SK-N-SH (cell line): ENCODE measurements around the gene FRMD6. TPM values are rescaled to one million over a fixed set of nuclear protein-coding genes. Genes with fewer than 3 reads are reported as not detected.
"Not testable (repeated sequence)": the region's sequence is repeated elsewhere in the genome, so short reads cannot be mapped to it uniquely, and the experiment has no call there.

ENCODE experiments used
- CTCF ChIA-PET: fragments of 300-600, 350-600 bp; formaldehyde crosslinking; extraction: SDS; loops from one replicate; lab custom pipeline; 2021; lab: Yijun Ruan, JAX
- POLR2A ChIA-PET: fragments of 350-600 bp; sonication (Branson Sonifier 250); formaldehyde crosslinking; extraction: SDS; loops from one replicate; lab custom pipeline; 2020; ENCODE audit warnings: antibody characterized with exemption, inconsistent platforms; lab: Yijun Ruan, JAX
- DNase-seq: peaks from one replicate; pipeline ENCODE4 v3.0.0; 2012
- H2AFZ ChIP-seq: fragments of 200-600 bp; sonication (generic); 2 replicates; pipeline ENCODE4 v1.8.1; 2016; ENCODE audit warnings: antibody characterized with exemption, mild to moderate bottlenecking, low read depth
- H3F3A ChIP-seq: fragments of 200-600 bp; sonication (generic); replicated peaks from 2 replicates; pipeline ENCODE3; 2016; ENCODE audit warnings: antibody characterized with exemption, mild to moderate bottlenecking; ENCODE audit not compliant: insufficient read depth
- H3K27ac ChIP-seq, 2 experiments: fragments of 200-500 bp in 1 of 2; fragments of 200-600 bp in 1 of 2; sonication (Bioruptor generic) in 1 of 2; sonication (generic), shearing (Covaris generic) in 1 of 2; 2 replicates each; pipeline versions ENCODE4 v1.5.1 to v1.6.1; 2014 to 2016; ENCODE audit warnings: low read depth in 2 of 2, inconsistent platforms in 1 of 2, low read length in 1 of 2, mild to moderate bottlenecking in 1 of 2, mixed read lengths in 1 of 2
- H3K27me3 ChIP-seq: fragments of 200-600 bp; sonication (generic), shearing (Covaris generic); 2 replicates; pipeline ENCODE4 v1.6.1; 2016; ENCODE audit warnings: mixed run types; ENCODE audit not compliant: insufficient read depth
- H3K36me3 ChIP-seq, 2 experiments: fragments of 200-500 bp in 1 of 2; fragments of 200-600 bp in 1 of 2; sonication (Bioruptor generic) in 1 of 2; sonication (generic) in 1 of 2; replicated peaks in 1 of 2; 2 replicates each; pipeline versions ENCODE3 to v1.5.1; 2014 to 2016; ENCODE audit warnings: low read length in 1 of 2, mild to moderate bottlenecking in 1 of 2; ENCODE audit not compliant: insufficient read depth in 2 of 2, control insufficient read depth in 1 of 2
- H3K4me1 ChIP-seq, 2 experiments: fragments of 200-500 bp in 1 of 2; fragments of 200-600 bp in 1 of 2; sonication (Bioruptor generic) in 1 of 2; sonication (generic), shearing (Covaris generic) in 1 of 2; 2 replicates each; pipeline versions ENCODE4 v1.5.1 to v1.6.1; 2014 to 2016; ENCODE audit warnings: low read depth in 1 of 2, low read length in 1 of 2, mixed run types in 1 of 2; ENCODE audit not compliant: insufficient read depth in 2 of 2, control insufficient read depth in 1 of 2
- H3K4me2 ChIP-seq: fragments of 200-600 bp; sonication (generic), shearing (Covaris generic); 2 replicates; pipeline ENCODE4 v1.6.1; 2017; ENCODE audit warnings: mixed run types
- H3K4me3 ChIP-seq, 2 experiments: fragments of 200-500 bp in 1 of 2; fragments of 200-600 bp in 1 of 2; sonication (Bioruptor generic) in 1 of 2; sonication (generic), shearing (Covaris generic) in 1 of 2; 2 replicates each; pipeline versions ENCODE4 v1.5.1 to v1.8.1; 2014 to 2016; ENCODE audit warnings: low read depth in 2 of 2, inconsistent platforms in 1 of 2, low read length in 1 of 2, mild to moderate bottlenecking in 1 of 2, mixed read lengths in 1 of 2, moderate library complexity in 1 of 2
- H3K79me2 ChIP-seq: fragments of 200-600 bp; sonication (generic); 2 replicates; pipeline ENCODE4 v1.8.1; 2017; ENCODE audit warnings: mild to moderate bottlenecking; ENCODE audit not compliant: insufficient read depth
- H3K9ac ChIP-seq: fragments of 200-600 bp; sonication (generic); 2 replicates; pipeline ENCODE4 v1.6.1; 2017; ENCODE audit warnings: mixed run types
- H3K9me2 ChIP-seq: fragments of 200-600 bp; sonication (generic); 2 replicates; pipeline ENCODE4 v1.6.1; 2017; ENCODE audit warnings: mixed run types
- H3K9me3 ChIP-seq: fragments of 200-600 bp; sonication (generic); 2 replicates; pipeline ENCODE4 v1.6.1; 2017; ENCODE audit warnings: mixed run types, mild to moderate bottlenecking, moderate library complexity
- H4K20me1 ChIP-seq: fragments of 200-600 bp; sonication (generic); 2 replicates; pipeline ENCODE4 v1.6.1; 2017; ENCODE audit warnings: mild to moderate bottlenecking, mixed run types; ENCODE audit not compliant: insufficient read depth
- EZH2phosphoT487 ChIP-seq: fragments of 200-600 bp; sonication (generic); IDR thresholded peaks from 2 replicates; pipeline ENCODE4 v1.6.1; 2017; ENCODE audit warnings: low read depth, mixed run types, mild to moderate bottlenecking, antibody characterized with exemption, moderate library complexity, borderline replicate concordance
- FOXM1 ChIP-seq: IDR thresholded peaks from 2 replicates; pipeline ENCODE4 v1.4.0; 2012; ENCODE audit warnings: low read depth, mild to moderate bottlenecking
- NFIC ChIP-seq: IDR thresholded peaks from 2 replicates; pipeline ENCODE4 v1.4.0; 2012; ENCODE audit warnings: borderline replicate concordance
- POLR2AphosphoS5 ChIP-seq: IDR thresholded peaks from 2 replicates; pipeline ENCODE4 v1.6.1; 2012; ENCODE audit warnings: low read depth, low read length
- RCOR1 ChIP-seq: fragments of 150-350 bp; IDR thresholded peaks from 2 replicates; pipeline ENCODE4 v1.6.1; 2017; ENCODE audit warnings: antibody characterized with exemption, low read length
- REST ChIP-seq: IDR thresholded peaks from 2 replicates; pipeline ENCODE4 v1.6.1; 2012; ENCODE audit warnings: mild to moderate bottlenecking, low read depth, low read length, moderate library complexity
- SMC3 ChIP-seq: IDR thresholded peaks from 2 replicates; pipeline ENCODE4 v1.6.1; 2012; ENCODE audit warnings: low read depth, low read length, improper control_type of control experiment
- TCF12 ChIP-seq: IDR thresholded peaks from 2 replicates; pipeline ENCODE4 v1.4.0; 2012
- TEAD4 ChIP-seq: IDR thresholded peaks from 2 replicates; pipeline ENCODE4 v1.4.0; 2012; ENCODE audit warnings: mild to moderate bottlenecking, borderline replicate concordance; ENCODE audit not compliant: insufficient read depth
- USF1 ChIP-seq: IDR thresholded peaks from 2 replicates; pipeline ENCODE4 v1.4.0; 2012; ENCODE audit warnings: low read depth, borderline replicate concordance
- USF2 ChIP-seq: fragments of 150-350 bp; IDR thresholded peaks from 2 replicates; pipeline ENCODE4 v1.6.1; 2017; ENCODE audit warnings: antibody characterized with exemption, low read length, low read depth, borderline replicate concordance
- YY1 ChIP-seq: IDR thresholded peaks from 2 replicates; pipeline ENCODE4 v1.4.0; 2012; ENCODE audit warnings: low read depth, mild to moderate bottlenecking
- ZBTB33 ChIP-seq: IDR thresholded peaks from 2 replicates; pipeline ENCODE4 v1.4.0; 2012; ENCODE audit warnings: low read depth, borderline replicate concordance
- WGBS: methylation state at CpG from one replicate; pipeline ENCODE4 v1.1.6; 2017; ENCODE audit warnings: low lambda C conversion rate; 5-methylcytosine and 5-hydroxymethylcytosine counted together
- polyA plus RNA-seq, 3 experiments: library from polyadenylated mRNA; depleted of rRNA; stranded (reverse); fragments of >200 nt; gene quantifications; 2 replicates each; pipeline ENCODE4 v1.2.3, GENCODE V29; 2012
- TF ChIP-seq, protein P1 (sequence below): fragments of 200-600 bp; sonication (generic); IDR thresholded peaks from 2 replicates; pipeline ENCODE4 v1.6.1; 2017; ENCODE audit warnings: antibody characterized with exemption, mild to moderate bottlenecking, moderate library complexity

FRMD6 gene
- polyA plus RNA-seq, 1 of the 3 experiments (the other 2 are of a cell fraction): 147 TPM

- no peaks in the 10 kb centered on the region for H3K9me2 ChIP-seq
- no peaks in the 10 kb centered on the region for H3K79me2 ChIP-seq
- TF ChIP-seq NFIC (no peak), SMC3 (no peak), RCOR1 (no peak), ZBTB33 (no peak), USF2 (no peak), TCF12 (no peak), EZH2phosphoT487 (no peak), YY1 (no peak), REST (no peak), POLR2AphosphoS5 (no peak), FOXM1 (no peak), USF1 (no peak), TEAD4 (no peak)
- TF ChIP-seq, protein P1, sequence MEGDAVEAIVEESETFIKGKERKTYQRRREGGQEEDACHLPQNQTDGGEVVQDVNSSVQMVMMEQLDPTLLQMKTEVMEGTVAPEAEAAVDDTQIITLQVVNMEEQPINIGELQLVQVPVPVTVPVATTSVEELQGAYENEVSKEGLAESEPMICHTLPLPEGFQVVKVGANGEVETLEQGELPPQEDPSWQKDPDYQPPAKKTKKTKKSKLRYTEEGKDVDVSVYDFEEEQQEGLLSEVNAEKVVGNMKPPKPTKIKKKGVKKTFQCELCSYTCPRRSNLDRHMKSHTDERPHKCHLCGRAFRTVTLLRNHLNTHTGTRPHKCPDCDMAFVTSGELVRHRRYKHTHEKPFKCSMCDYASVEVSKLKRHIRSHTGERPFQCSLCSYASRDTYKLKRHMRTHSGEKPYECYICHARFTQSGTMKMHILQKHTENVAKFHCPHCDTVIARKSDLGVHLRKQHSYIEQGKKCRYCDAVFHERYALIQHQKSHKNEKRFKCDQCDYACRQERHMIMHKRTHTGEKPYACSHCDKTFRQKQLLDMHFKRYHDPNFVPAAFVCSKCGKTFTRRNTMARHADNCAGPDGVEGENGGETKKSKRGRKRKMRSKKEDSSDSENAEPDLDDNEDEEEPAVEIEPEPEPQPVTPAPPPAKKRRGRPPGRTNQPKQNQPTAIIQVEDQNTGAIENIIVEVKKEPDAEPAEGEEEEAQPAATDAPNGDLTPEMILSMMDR: no peak
- no peak overlapping the region for H3K9ac ChIP-seq
- H3F3A ChIP-seq: no peaks in the 10 kb centered on the region
- no peak overlapping the region for H3K27ac ChIP-seq
- no peaks in the 10 kb centered on the region for H3K9me3 ChIP-seq
- no peak overlapping the region for H2AFZ ChIP-seq
- no peak for DNase-seq
- ChIA-PET CTCF (no interaction called here), POLR2A (no interaction called here)
- no peaks in the 10 kb centered on the region for H3K27me3 ChIP-seq
- no peaks in the 10 kb centered on the region for H4K20me1 ChIP-seq
- whole genome bisulfite sequencing: no CpG with 5 or more reads among the region's 18 CpGs
- H3K4me1 ChIP-seq: no peaks in the 10 kb centered on the region
- H3K4me3 ChIP-seq: no peak overlapping the region
- H3K4me2 ChIP-seq: no peak overlapping the region
- H3K36me3 ChIP-seq: no peaks in the 10 kb centered on the region
Measured at GRCh38 chr14:51759950-51760349, 108.2 kb downstream of the FRMD6 start.

DNA sequence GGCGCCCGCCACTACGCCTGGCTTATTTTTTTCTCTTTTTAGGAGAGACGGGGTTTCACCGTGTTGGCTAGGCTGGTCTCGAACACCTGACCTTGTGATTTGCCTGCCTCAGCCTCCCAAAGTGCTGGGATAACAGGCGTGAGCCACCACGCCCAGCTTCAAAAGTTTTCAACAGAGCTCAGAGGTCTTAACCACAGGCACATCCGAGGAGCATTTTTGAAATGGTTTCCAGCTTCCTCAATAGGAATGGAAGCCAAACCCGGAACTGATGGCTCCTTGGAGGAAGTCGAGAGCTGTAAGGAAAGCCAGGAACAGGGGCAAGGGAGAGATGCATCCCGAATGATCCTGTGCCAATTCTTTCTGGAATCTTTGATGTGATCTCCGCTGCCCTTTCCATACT lies 114.0 kb downstream of the FRMD6 start:
- H3K4me1 ChIP-seq, H4K20me1 ChIP-seq, H3K9me2 ChIP-seq, H3K4me2 ChIP-seq, H3K79me2 ChIP-seq, DNase-seq, H3K36me3 ChIP-seq, H3K9me3 ChIP-seq, H3F3A ChIP-seq, POLR2A ChIA-PET, H2AFZ ChIP-seq, H3K4me3 ChIP-seq, H3K27ac ChIP-seq, H3K9ac ChIP-seq, H3K27me3 ChIP-seq: not testable (repeated sequence)
- CTCF ChIA-PET: interaction anchor here (0.8 to 1.6 kb wide), 4 partner anchors 11 to 483 kb away, joined by 3 to 5 read pairs (median 3); no protein-coding TSS in a partner anchor
- 90% methylated on average over 12 of the region's 13 CpGs for WGBS

- H3K4me2 ChIP-seq, H3K36me3 ChIP-seq, H3K27me3 ChIP-seq, H3K27ac ChIP-seq, H3K9ac ChIP-seq, H3K4me1 ChIP-seq, H3K9me3 ChIP-seq, H3K4me3 ChIP-seq, DNase-seq, H3F3A ChIP-seq, H3K79me2 ChIP-seq, H4K20me1 ChIP-seq, H2AFZ ChIP-seq, POLR2A ChIA-PET, H3K9me2 ChIP-seq: not testable (repeated sequence)
- 66% methylated on average over 5 of the region's 8 CpGs for WGBS
- CTCF ChIA-PET: interaction anchor here (1.4 to 2.1 kb wide), 4 partner anchors 10 to 484 kb away, joined by 3 to 7 read pairs (median 4); no protein-coding TSS in a partner anchor
Measured at GRCh38 chr14:51766586-51766985, 114.9 kb downstream of the FRMD6 start.
